SK-N-SH (cell line): ENCODE results near the gene YKT6. TPM values are rescaled to one million over a fixed set of nuclear protein-coding genes. Genes with fewer than 3 reads are reported as not detected.

Experiments
- CTCF ChIA-PET: fragments of 300-600, 350-600 bp; formaldehyde crosslinking; extraction: SDS; loops from one replicate; lab custom pipeline; 2021; lab: Yijun Ruan, JAX
- POLR2A ChIA-PET: fragments of 350-600 bp; sonication (Branson Sonifier 250); formaldehyde crosslinking; extraction: SDS; loops from one replicate; lab custom pipeline; 2020; ENCODE audit warnings: antibody characterized with exemption, inconsistent platforms; lab: Yijun Ruan, JAX
- DNase-seq: peaks from one replicate; pipeline ENCODE4 v3.0.0; 2012
- H2AFZ ChIP-seq: fragments of 200-600 bp; sonication (generic); 2 replicates; pipeline ENCODE4 v1.8.1; 2016; ENCODE audit warnings: antibody characterized with exemption, mild to moderate bottlenecking, low read depth
- H3F3A ChIP-seq: fragments of 200-600 bp; sonication (generic); replicated peaks from 2 replicates; pipeline ENCODE3; 2016; ENCODE audit warnings: antibody characterized with exemption, mild to moderate bottlenecking; ENCODE audit not compliant: insufficient read depth
- H3K27ac ChIP-seq, 2 experiments: fragments of 200-500 bp in 1 of 2; fragments of 200-600 bp in 1 of 2; sonication (Bioruptor generic) in 1 of 2; sonication (generic), shearing (Covaris generic) in 1 of 2; 2 replicates each; pipeline versions ENCODE4 v1.5.1 to v1.6.1; 2014 to 2016; ENCODE audit warnings: low read depth in 2 of 2, inconsistent platforms in 1 of 2, low read length in 1 of 2, mild to moderate bottlenecking in 1 of 2, mixed read lengths in 1 of 2
- H3K27me3 ChIP-seq: fragments of 200-600 bp; sonication (generic), shearing (Covaris generic); 2 replicates; pipeline ENCODE4 v1.6.1; 2016; ENCODE audit warnings: mixed run types; ENCODE audit not compliant: insufficient read depth
- H3K36me3 ChIP-seq, 2 experiments: fragments of 200-500 bp in 1 of 2; fragments of 200-600 bp in 1 of 2; sonication (Bioruptor generic) in 1 of 2; sonication (generic) in 1 of 2; replicated peaks in 1 of 2; 2 replicates each; pipeline versions ENCODE3 to v1.5.1; 2014 to 2016; ENCODE audit warnings: low read length in 1 of 2, mild to moderate bottlenecking in 1 of 2; ENCODE audit not compliant: insufficient read depth in 2 of 2, control insufficient read depth in 1 of 2
- H3K4me1 ChIP-seq, 2 experiments: fragments of 200-500 bp in 1 of 2; fragments of 200-600 bp in 1 of 2; sonication (Bioruptor generic) in 1 of 2; sonication (generic), shearing (Covaris generic) in 1 of 2; 2 replicates each; pipeline versions ENCODE4 v1.5.1 to v1.6.1; 2014 to 2016; ENCODE audit warnings: low read depth in 1 of 2, low read length in 1 of 2, mixed run types in 1 of 2; ENCODE audit not compliant: insufficient read depth in 2 of 2, control insufficient read depth in 1 of 2
- H3K4me2 ChIP-seq: fragments of 200-600 bp; sonication (generic), shearing (Covaris generic); 2 replicates; pipeline ENCODE4 v1.6.1; 2017; ENCODE audit warnings: mixed run types
- H3K4me3 ChIP-seq, 2 experiments: fragments of 200-500 bp in 1 of 2; fragments of 200-600 bp in 1 of 2; sonication (Bioruptor generic) in 1 of 2; sonication (generic), shearing (Covaris generic) in 1 of 2; 2 replicates each; pipeline versions ENCODE4 v1.5.1 to v1.8.1; 2014 to 2016; ENCODE audit warnings: low read depth in 2 of 2, inconsistent platforms in 1 of 2, low read length in 1 of 2, mild to moderate bottlenecking in 1 of 2, mixed read lengths in 1 of 2, moderate library complexity in 1 of 2
- H3K79me2 ChIP-seq: fragments of 200-600 bp; sonication (generic); 2 replicates; pipeline ENCODE4 v1.8.1; 2017; ENCODE audit warnings: mild to moderate bottlenecking; ENCODE audit not compliant: insufficient read depth
- H3K9ac ChIP-seq: fragments of 200-600 bp; sonication (generic); 2 replicates; pipeline ENCODE4 v1.6.1; 2017; ENCODE audit warnings: mixed run types
- H3K9me2 ChIP-seq: fragments of 200-600 bp; sonication (generic); 2 replicates; pipeline ENCODE4 v1.6.1; 2017; ENCODE audit warnings: mixed run types
- H3K9me3 ChIP-seq: fragments of 200-600 bp; sonication (generic); 2 replicates; pipeline ENCODE4 v1.6.1; 2017; ENCODE audit warnings: mixed run types, mild to moderate bottlenecking, moderate library complexity
- H4K20me1 ChIP-seq: fragments of 200-600 bp; sonication (generic); 2 replicates; pipeline ENCODE4 v1.6.1; 2017; ENCODE audit warnings: mild to moderate bottlenecking, mixed run types; ENCODE audit not compliant: insufficient read depth
- CHD2 ChIP-seq: fragments of 150-350 bp; IDR thresholded peaks from 2 replicates; pipeline ENCODE4 v1.6.1; 2018; ENCODE audit warnings: low read length; ENCODE audit not compliant: partially characterized antibody
- ELF1 ChIP-seq: IDR thresholded peaks from 2 replicates; pipeline ENCODE4 v1.4.0; 2012
- FOXJ3 ChIP-seq: sonication (generic); formaldehyde crosslinking; IDR thresholded peaks from 2 replicates; pipeline ENCODE4 v1.5.1; 2020; ENCODE audit warnings: mild to moderate bottlenecking, missing genetic modification reagents
- FOXM1 ChIP-seq: IDR thresholded peaks from 2 replicates; pipeline ENCODE4 v1.4.0; 2012; ENCODE audit warnings: low read depth, mild to moderate bottlenecking
- MEF2A ChIP-seq: IDR thresholded peaks from 2 replicates; pipeline ENCODE4 v1.4.0; 2012; ENCODE audit warnings: low read depth, borderline replicate concordance
- MXI1 ChIP-seq: IDR thresholded peaks from 2 replicates; pipeline ENCODE4 v1.6.1; 2012; ENCODE audit warnings: mild to moderate bottlenecking, low read depth, low read length, improper control_type of control experiment
- NRF1 ChIP-seq: IDR thresholded peaks from 2 replicates; pipeline ENCODE4 v1.6.1; 2012; ENCODE audit warnings: low read depth, mild to moderate bottlenecking, low read length
- RCOR1 ChIP-seq: fragments of 150-350 bp; IDR thresholded peaks from 2 replicates; pipeline ENCODE4 v1.6.1; 2017; ENCODE audit warnings: antibody characterized with exemption, low read length
- RFX5 ChIP-seq: IDR thresholded peaks from 2 replicates; pipeline ENCODE4 v1.6.1; 2012; ENCODE audit warnings: mild to moderate bottlenecking, improper control_type of control experiment, low read length
- SMC3 ChIP-seq: IDR thresholded peaks from 2 replicates; pipeline ENCODE4 v1.6.1; 2012; ENCODE audit warnings: low read depth, low read length, improper control_type of control experiment
- TAF1 ChIP-seq: IDR thresholded peaks from 2 replicates; pipeline ENCODE4 v1.6.1; 2012; ENCODE audit warnings: low read depth, mild to moderate bottlenecking, low read length, moderate library complexity, borderline replicate concordance
- TEAD4 ChIP-seq: IDR thresholded peaks from 2 replicates; pipeline ENCODE4 v1.4.0; 2012; ENCODE audit warnings: mild to moderate bottlenecking, borderline replicate concordance; ENCODE audit not compliant: insufficient read depth
- YY1 ChIP-seq: IDR thresholded peaks from 2 replicates; pipeline ENCODE4 v1.4.0; 2012; ENCODE audit warnings: low read depth, mild to moderate bottlenecking
- WGBS: methylation state at CpG from one replicate; pipeline ENCODE4 v1.1.6; 2017; ENCODE audit warnings: low lambda C conversion rate; 5-methylcytosine and 5-hydroxymethylcytosine counted together
- polyA plus RNA-seq, 3 experiments: library from polyadenylated mRNA; depleted of rRNA; stranded (reverse); fragments of >200 nt; gene quantifications; 2 replicates each; pipeline ENCODE4 v1.2.3, GENCODE V29; 2012
- TF ChIP-seq, protein P1 (sequence below): IDR thresholded peaks from 2 replicates; pipeline ENCODE4 v1.6.1; 2012; ENCODE audit warnings: mild to moderate bottlenecking, low read depth, low read length, moderate library complexity
- TF ChIP-seq, protein P2 (sequence below): IDR thresholded peaks from 2 replicates; pipeline ENCODE4; 2012
- TF ChIP-seq, protein P3 (sequence below): fragments of 150-350 bp; IDR thresholded peaks from 2 replicates; pipeline ENCODE4 v1.6.1; 2016; ENCODE audit warnings: mild to moderate bottlenecking, low read depth, low read length
- TF ChIP-seq, protein P4 (sequence below): fragments of 150-350 bp; IDR thresholded peaks from 2 replicates; pipeline ENCODE4 v1.6.1; 2017; ENCODE audit warnings: antibody characterized with exemption, low read length, low read depth, borderline replicate concordance

The YKT6 gene
- polyA plus RNA-seq, 1 of the 3 experiments (the other 2 are of a cell fraction), result 170 TPM

DNA sequence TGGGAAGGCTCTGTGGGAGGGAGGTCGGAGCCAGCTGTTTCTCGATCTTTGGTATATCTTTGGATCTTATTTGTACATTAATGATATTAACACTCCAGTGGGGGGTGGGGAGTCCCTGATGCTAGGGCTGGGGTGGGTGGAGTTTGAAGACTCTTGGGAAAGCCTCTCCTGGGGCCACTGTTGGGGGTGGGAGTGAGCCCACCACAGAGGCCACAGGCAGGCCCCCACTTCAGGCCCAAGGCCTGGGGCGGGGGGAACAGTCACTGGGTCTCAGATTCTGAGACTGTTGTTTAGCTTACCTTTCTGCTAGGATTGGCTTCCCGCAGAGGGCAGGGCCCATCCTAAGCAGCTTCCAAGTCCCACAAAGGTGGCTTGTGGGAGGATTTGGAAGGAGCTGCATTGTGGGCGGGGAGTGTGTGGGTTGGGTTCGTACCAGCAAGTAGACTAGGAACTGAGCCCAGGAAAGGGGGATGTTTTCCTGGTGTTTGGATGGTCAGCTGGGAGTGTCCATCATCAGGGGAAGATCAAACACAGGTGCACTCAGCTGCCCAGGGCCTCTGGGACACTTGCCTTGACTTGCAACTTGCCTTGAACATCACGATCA is 11.9 kb downstream of the YKT6 start:
- Histone ChIP-seq H3K27me3 (no peaks in the 10 kb centered on the region), H3K4me2 (no peak overlapping the region), H3K27ac (no peak overlapping the region), H3F3A (peaks cover 10% of the 10 kb centered on the region), H3K79me2 (peaks cover 6% of the 10 kb centered on the region), H3K9me3 (no peaks in the 10 kb centered on the region), H4K20me1 (0 out of 2 replicates have a peak, but pooled peaks cover 9% of the 10 kb centered on the region), H3K4me3 (no peak overlapping the region), H3K9ac (no peak overlapping the region), H3K9me2 (no peaks in the 10 kb centered on the region), H2AFZ (no peak overlapping the region), H3K36me3 (peaks cover 42 to 64% of the 10 kb centered on the region in 2 experiments), H3K4me1 (peaks cover 0 to 21% of the 10 kb centered on the region in 2 experiments; a peak in 1 of 4 replicates)
- 87% methylated on average over 7 of the region's 7 CpGs for WGBS
- POLR2A ChIA-PET, result interaction anchor here (1.0 to 1.8 kb wide), 2 partner anchors 12 to 24 kb away, joined by 3 to 4 read pairs; partner anchors contain the start of gene YKT6
- DNase-seq, result no peak
- CTCF ChIA-PET, result interaction anchor here (0.9 to 4.0 kb wide), 7 partner anchors 9 to 353 kb away, joined by 3 to 32 read pairs (median 3); partner anchors contain the start of gene YKT6
- TF ChIP-seq SMC3 (no peak), RCOR1 (no peak), FOXM1 (no peak), FOXJ3 (CRISPR knock-in tag) (no peak), MEF2A (no peak), MXI1 (no peak), CHD2 (no peak), TEAD4 (no peak), NRF1 (no peak), ELF1 (no peak), YY1 (no peak), RFX5 (no peak), TAF1 (no peak)
- TF ChIP-seq, protein P1, sequence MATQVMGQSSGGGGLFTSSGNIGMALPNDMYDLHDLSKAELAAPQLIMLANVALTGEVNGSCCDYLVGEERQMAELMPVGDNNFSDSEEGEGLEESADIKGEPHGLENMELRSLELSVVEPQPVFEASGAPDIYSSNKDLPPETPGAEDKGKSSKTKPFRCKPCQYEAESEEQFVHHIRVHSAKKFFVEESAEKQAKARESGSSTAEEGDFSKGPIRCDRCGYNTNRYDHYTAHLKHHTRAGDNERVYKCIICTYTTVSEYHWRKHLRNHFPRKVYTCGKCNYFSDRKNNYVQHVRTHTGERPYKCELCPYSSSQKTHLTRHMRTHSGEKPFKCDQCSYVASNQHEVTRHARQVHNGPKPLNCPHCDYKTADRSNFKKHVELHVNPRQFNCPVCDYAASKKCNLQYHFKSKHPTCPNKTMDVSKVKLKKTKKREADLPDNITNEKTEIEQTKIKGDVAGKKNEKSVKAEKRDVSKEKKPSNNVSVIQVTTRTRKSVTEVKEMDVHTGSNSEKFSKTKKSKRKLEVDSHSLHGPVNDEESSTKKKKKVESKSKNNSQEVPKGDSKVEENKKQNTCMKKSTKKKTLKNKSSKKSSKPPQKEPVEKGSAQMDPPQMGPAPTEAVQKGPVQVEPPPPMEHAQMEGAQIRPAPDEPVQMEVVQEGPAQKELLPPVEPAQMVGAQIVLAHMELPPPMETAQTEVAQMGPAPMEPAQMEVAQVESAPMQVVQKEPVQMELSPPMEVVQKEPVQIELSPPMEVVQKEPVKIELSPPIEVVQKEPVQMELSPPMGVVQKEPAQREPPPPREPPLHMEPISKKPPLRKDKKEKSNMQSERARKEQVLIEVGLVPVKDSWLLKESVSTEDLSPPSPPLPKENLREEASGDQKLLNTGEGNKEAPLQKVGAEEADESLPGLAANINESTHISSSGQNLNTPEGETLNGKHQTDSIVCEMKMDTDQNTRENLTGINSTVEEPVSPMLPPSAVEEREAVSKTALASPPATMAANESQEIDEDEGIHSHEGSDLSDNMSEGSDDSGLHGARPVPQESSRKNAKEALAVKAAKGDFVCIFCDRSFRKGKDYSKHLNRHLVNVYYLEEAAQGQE, result no peak
- TF ChIP-seq, protein P2, sequence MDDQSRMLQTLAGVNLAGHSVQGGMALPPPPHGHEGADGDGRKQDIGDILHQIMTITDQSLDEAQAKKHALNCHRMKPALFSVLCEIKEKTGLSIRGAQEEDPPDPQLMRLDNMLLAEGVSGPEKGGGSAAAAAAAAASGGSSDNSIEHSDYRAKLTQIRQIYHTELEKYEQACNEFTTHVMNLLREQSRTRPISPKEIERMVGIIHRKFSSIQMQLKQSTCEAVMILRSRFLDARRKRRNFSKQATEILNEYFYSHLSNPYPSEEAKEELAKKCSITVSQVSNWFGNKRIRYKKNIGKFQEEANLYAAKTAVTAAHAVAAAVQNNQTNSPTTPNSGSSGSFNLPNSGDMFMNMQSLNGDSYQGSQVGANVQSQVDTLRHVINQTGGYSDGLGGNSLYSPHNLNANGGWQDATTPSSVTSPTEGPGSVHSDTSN, result no peak
- TF ChIP-seq, protein P3, sequence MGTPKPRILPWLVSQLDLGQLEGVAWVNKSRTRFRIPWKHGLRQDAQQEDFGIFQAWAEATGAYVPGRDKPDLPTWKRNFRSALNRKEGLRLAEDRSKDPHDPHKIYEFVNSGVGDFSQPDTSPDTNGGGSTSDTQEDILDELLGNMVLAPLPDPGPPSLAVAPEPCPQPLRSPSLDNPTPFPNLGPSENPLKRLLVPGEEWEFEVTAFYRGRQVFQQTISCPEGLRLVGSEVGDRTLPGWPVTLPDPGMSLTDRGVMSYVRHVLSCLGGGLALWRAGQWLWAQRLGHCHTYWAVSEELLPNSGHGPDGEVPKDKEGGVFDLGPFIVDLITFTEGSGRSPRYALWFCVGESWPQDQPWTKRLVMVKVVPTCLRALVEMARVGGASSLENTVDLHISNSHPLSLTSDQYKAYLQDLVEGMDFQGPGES, result no peak
- TF ChIP-seq, protein P4, sequence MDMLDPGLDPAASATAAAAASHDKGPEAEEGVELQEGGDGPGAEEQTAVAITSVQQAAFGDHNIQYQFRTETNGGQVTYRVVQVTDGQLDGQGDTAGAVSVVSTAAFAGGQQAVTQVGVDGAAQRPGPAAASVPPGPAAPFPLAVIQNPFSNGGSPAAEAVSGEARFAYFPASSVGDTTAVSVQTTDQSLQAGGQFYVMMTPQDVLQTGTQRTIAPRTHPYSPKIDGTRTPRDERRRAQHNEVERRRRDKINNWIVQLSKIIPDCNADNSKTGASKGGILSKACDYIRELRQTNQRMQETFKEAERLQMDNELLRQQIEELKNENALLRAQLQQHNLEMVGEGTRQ, result no peak
